ENCODE results near the gene COQ6.

Gene COQ6

GRCh38 chr14:73944432-73945158, 5.5 kb upstream of the COQ6 start:
- Histone ChIP-seq H3K4me3 (ENCODE audit: low read depth, low read length) (no peak overlapping the region), H3K4me1 (no peaks in the 10 kb centered on the region), H3K9me3 (no peaks in the 10 kb centered on the region), H3K36me3 (no peaks in the 10 kb centered on the region), H3K27me3 (no peaks in the 10 kb centered on the region)
- DNase-seq = no peak
- TF ChIP-seq, protein P1, sequence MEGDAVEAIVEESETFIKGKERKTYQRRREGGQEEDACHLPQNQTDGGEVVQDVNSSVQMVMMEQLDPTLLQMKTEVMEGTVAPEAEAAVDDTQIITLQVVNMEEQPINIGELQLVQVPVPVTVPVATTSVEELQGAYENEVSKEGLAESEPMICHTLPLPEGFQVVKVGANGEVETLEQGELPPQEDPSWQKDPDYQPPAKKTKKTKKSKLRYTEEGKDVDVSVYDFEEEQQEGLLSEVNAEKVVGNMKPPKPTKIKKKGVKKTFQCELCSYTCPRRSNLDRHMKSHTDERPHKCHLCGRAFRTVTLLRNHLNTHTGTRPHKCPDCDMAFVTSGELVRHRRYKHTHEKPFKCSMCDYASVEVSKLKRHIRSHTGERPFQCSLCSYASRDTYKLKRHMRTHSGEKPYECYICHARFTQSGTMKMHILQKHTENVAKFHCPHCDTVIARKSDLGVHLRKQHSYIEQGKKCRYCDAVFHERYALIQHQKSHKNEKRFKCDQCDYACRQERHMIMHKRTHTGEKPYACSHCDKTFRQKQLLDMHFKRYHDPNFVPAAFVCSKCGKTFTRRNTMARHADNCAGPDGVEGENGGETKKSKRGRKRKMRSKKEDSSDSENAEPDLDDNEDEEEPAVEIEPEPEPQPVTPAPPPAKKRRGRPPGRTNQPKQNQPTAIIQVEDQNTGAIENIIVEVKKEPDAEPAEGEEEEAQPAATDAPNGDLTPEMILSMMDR (IDR thresholded peaks at IDR 0.05; ENCODE audit: low read depth, low read length) = no peak

DNA sequence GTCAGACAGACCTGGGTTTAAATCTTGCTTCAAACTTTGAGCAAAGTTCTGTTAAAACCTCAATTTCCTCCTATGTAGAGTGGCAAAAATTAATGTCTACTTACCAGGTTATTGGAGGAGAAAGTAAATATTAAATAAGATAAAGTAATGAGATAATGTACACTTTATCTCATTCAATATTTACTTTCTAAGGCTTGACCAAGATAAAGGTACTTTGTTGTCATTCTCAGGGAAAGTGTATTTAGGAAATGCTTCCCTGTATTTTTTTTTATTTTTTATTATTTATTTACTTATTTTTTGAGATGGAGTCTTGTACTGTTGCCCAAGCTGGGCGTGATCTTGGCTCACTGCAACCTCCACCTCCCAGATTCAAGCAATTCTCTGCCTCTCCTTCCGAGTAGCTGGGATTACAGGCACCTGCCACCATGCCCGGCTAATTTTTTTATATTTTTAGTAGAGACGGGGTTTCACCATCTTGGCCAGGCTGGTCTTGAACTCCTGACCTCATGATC, 4.9 kb upstream of the COQ6 start:
- Histone ChIP-seq H3K4me3 (ENCODE audit: low read depth, low read length) (no peak overlapping the region), H3K4me1 (no peaks in the 10 kb centered on the region), H3K9me3 (no peaks in the 10 kb centered on the region), H3K27me3 (no peaks in the 10 kb centered on the region), H3K36me3 (no peaks in the 10 kb centered on the region)
- TF ChIP-seq, protein P1 (IDR thresholded peaks at IDR 0.05; ENCODE audit: low read depth, low read length) = no peak
- no peak for DNase-seq

- Histone ChIP-seq H3K4me3 (ENCODE audit: low read depth, low read length) (no peak overlapping the region), H3K9me3 (no peaks in the 10 kb centered on the region), H3K36me3 (peaks cover 21% of the 10 kb centered on the region), H3K4me1 (no peaks in the 10 kb centered on the region), H3K27me3 (no peaks in the 10 kb centered on the region)
- DNase-seq = no peak
- TF ChIP-seq, protein P1 (IDR thresholded peaks at IDR 0.05; ENCODE audit: low read depth, low read length) = no peak
Measured at GRCh38 chr14:73953731-73954130, 3.6 kb downstream of the COQ6 start.

GRCh38 chr14:73955674-73956073, 5.6 kb downstream of the COQ6 start:
- DNase-seq = no peak
- Histone ChIP-seq H3K9me3 (no peaks in the 10 kb centered on the region), H3K27me3 (no peaks in the 10 kb centered on the region), H3K36me3 (peaks cover 28% of the 10 kb centered on the region), H3K4me1 (no peaks in the 10 kb centered on the region), H3K4me3 (ENCODE audit: low read depth, low read length) (no peak overlapping the region)
- TF ChIP-seq, protein P1 (IDR thresholded peaks at IDR 0.05; ENCODE audit: low read depth, low read length) = no peak

GRCh38 chr14:73958591-73958990, 8.5 kb downstream of the COQ6 start:
- Histone ChIP-seq H3K9me3 (no peaks in the 10 kb centered on the region), H3K27me3 (no peaks in the 10 kb centered on the region), H3K4me3 (ENCODE audit: low read depth, low read length) (no peak overlapping the region), H3K36me3 (peaks cover 36% of the 10 kb centered on the region), H3K4me1 (no peaks in the 10 kb centered on the region)
- TF ChIP-seq, protein P1 (IDR thresholded peaks at IDR 0.05; ENCODE audit: low read depth, low read length) = peak; percentile 18
- no peak for DNase-seq

GRCh38 chr14:73961192-73961591, 11.1 kb downstream of the COQ6 start:
- Histone ChIP-seq H3K4me1 (no peaks in the 10 kb centered on the region), H3K9me3 (no peaks in the 10 kb centered on the region), H3K4me3 (ENCODE audit: low read depth, low read length) (no peak overlapping the region), H3K36me3 (peaks cover 26% of the 10 kb centered on the region), H3K27me3 (no peaks in the 10 kb centered on the region)
- no peak for DNase-seq
- TF ChIP-seq, protein P1 (IDR thresholded peaks at IDR 0.05; ENCODE audit: low read depth, low read length) = no peak
